NCI-H2029 (cell line): Measurements from ENCODE around the gene RHBG.

ENCODE experiments used
- DNase-seq: peaks from one replicate; lab custom pipeline; 2025; lab: John Stamatoyannopoulos, UW

Gene RHBG

GRCh38 chr1:156407760-156408159, 38.7 kb downstream of the RHBG start:
- no peak for DNase-seq

- no peak for DNase-seq
Measured at GRCh38 chr1:156409439-156409838, 40.4 kb downstream of the RHBG start.

GRCh38 chr1:156410238-156410637, 41.2 kb downstream of the RHBG start:
- no peak for DNase-seq

GRCh38 chr1:156410740-156411139, 41.7 kb downstream of the RHBG start:
- no peak for DNase-seq

GRCh38 chr1:156412653-156413321, 43.8 kb downstream of the RHBG start:
- no peak for DNase-seq

GRCh38 chr1:156413391-156414246, 44.6 kb downstream of the RHBG start:
- no peak for DNase-seq

GRCh38 chr1:156414461-156415064, 45.6 kb downstream of the RHBG start:
- DNase-seq = no peak

- no peak for DNase-seq
Measured at GRCh38 chr1:156416993-156417392, 48.0 kb downstream of the RHBG start.

- no peak for DNase-seq
Measured at GRCh38 chr1:156417401-156418020, 48.5 kb downstream of the RHBG start.

- no peak for DNase-seq
Measured at GRCh38 chr1:156418416-156419070, 49.5 kb downstream of the RHBG start.

- DNase-seq = no peak
Measured at GRCh38 chr1:156419854-156420204, 50.8 kb downstream of the RHBG start.

GRCh38 chr1:156420205-156421061, 51.4 kb downstream of the RHBG start:
- no peak for DNase-seq

GRCh38 chr1:156421062-156421938, 52.3 kb downstream of the RHBG start:
- peak; percentile 64 for DNase-seq

- DNase-seq = no peak
Measured at GRCh38 chr1:156421939-156422601, 53.1 kb downstream of the RHBG start.

- DNase-seq = no peak
Measured at GRCh38 chr1:156422602-156423091, 53.6 kb downstream of the RHBG start.

- DNase-seq = no peak
Measured at GRCh38 chr1:156423422-156424352, 54.7 kb downstream of the RHBG start.

- DNase-seq = no peak
Measured at GRCh38 chr1:156424806-156425432, 55.9 kb downstream of the RHBG start.

GRCh38 chr1:156425943-156426342, 56.9 kb downstream of the RHBG start:
- DNase-seq = no peak
